Fibroblast of villous mesenchyme (primary cell): ENCODE measurements around the gene MMRN2. TPM values are rescaled to one million over a fixed set of nuclear protein-coding genes. Genes with fewer than 3 reads are reported as not detected.
A peak's percentile ranks its signal among the peaks of the same experiment; 100 is the strongest.
"Not testable (repeated sequence)": the region's sequence is repeated elsewhere in the genome, so short reads cannot be mapped to it uniquely, and the experiment has no call there.

Experiments
- DNase-seq: peaks from one replicate; pipeline ENCODE4 v3.0.0-alpha.2; 2010; ENCODE audit warnings: low read depth
- H3K4me3 ChIP-seq: 2 replicates; pipeline ENCODE4 v1.5.1; 2011; ENCODE audit warnings: low read depth, mild to moderate bottlenecking, low read length
- total RNA-seq: library from RNA; depleted of rRNA; stranded (reverse); fragments of >200 nt; gene quantifications from 2 replicates; pipeline ENCODE4 v1.2.3, GENCODE V29; 2012
- TF ChIP-seq, protein P1 (sequence below): IDR thresholded peaks from 2 replicates; pipeline ENCODE4 v1.5.1; 2012; ENCODE audit warnings: low read depth, mild to moderate bottlenecking, low read length; ENCODE audit not compliant: insufficient read depth

MMRN2 gene
- total RNA-seq, 1 donor: 0.86 TPM

DNA sequence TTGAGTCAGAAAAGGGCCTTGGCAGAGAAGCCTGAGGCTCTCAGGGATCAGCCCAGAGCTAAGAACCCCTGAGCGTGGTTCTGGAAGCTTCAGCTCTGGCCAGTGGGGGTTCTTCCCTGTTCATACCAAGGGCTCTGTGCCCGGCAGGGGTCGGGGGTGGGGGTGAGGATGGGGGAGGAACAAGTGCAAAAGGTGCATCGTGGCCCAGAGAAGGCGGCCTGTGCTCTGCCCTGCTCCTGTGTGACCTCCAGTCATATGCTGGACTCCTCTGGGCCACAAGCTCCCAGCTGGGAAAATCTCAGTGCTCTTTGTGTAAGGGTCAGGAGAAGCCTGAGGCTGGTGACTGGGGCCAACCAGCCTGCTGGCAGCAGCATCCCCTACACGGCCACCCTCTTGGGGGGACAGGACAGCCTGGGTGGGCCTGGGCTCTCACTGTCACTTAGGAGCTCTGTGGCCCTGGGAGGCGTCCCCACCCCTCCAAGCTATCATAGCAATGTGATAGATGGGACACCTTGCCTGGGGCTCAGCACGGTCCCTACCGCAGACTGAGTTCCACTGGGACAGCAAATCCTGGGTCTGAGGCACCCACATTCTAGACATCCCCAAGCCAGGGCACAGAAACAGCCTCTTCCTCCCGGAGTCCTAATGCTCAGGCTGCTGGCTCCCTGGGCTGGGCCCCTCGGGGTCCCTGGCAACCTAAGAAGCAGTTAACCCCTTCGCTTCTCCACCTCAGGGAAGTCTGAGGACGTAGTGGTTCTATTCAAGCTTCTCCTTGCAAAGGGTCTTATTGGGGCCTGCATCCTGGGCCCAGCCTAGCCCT, 2.5 kb downstream of the MMRN2 start:
- DNase-seq: no peak
- H3K4me3 ChIP-seq: no peak overlapping the region
- TF ChIP-seq, protein P1, sequence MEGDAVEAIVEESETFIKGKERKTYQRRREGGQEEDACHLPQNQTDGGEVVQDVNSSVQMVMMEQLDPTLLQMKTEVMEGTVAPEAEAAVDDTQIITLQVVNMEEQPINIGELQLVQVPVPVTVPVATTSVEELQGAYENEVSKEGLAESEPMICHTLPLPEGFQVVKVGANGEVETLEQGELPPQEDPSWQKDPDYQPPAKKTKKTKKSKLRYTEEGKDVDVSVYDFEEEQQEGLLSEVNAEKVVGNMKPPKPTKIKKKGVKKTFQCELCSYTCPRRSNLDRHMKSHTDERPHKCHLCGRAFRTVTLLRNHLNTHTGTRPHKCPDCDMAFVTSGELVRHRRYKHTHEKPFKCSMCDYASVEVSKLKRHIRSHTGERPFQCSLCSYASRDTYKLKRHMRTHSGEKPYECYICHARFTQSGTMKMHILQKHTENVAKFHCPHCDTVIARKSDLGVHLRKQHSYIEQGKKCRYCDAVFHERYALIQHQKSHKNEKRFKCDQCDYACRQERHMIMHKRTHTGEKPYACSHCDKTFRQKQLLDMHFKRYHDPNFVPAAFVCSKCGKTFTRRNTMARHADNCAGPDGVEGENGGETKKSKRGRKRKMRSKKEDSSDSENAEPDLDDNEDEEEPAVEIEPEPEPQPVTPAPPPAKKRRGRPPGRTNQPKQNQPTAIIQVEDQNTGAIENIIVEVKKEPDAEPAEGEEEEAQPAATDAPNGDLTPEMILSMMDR: no peak

DNA sequence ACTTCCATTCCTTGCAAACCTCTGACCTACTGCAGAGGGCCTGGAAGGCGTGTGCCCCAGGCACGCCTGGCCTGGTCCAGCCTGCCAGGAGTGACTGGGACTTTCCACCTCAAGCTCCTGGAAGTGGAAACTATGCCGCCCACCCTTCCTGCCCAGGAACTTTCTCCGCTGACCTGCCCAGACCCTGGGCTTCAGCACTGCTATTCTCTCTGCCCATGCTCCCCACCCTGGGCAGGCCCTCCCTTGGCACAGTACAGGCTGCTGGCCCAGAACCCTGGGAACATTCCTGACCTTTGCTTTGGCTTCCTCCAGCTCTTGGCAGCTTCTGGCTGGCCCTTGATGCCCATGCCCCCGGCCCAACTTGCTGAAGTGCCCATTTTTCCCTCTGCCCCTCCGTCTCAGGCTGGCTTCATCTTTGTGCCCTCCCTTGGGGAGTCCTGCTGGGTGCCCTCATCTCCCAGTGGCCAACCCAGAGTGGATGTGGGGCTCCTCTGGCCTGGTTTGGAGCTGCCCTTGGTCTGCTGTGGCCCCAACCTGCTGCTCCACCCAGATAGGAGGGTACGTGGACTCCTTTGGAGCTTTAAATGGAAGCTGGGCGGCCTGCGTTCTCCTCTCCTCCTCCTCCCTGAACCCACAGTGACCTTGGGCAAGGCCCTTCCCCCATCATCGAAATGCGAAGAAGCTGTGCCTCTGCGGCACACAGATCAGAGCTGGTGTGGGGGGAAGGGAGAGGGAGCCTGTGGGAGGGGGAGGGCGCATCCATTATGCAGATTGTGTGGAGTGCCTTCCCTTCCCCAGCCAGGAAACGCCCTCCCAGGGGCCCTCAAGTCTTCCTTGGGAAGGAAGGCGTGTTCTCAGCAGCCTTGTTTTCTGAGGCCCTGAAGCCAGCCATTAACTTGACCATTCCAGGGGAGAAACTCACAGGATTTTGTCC, 3.4 kb downstream of the MMRN2 start:
- DNase-seq: peak; percentile 87
- H3K4me3 ChIP-seq: no peak overlapping the region
- TF ChIP-seq, protein P1: no peak

DNA sequence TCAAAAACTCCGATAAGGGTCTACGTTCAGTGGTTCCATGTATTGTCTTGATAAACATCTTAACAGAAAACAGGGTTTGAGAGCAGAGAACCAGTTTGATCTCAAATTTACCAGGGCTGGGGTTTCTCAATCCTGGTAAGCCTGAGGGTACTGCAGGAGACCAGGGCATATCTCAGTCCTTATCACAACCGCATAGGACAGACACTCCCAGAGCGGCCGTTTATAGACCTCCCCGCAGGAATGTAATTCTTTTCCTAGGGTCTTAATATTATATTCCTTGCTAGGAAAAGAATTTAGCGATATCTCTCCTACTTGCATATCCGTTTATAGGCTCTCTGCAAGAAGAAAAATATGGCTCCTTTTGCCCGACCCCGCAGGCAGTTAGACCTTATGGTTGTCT, 4.7 kb downstream of the MMRN2 start:
- not testable (repeated sequence) for H3K4me3 ChIP-seq, DNase-seq

DNA sequence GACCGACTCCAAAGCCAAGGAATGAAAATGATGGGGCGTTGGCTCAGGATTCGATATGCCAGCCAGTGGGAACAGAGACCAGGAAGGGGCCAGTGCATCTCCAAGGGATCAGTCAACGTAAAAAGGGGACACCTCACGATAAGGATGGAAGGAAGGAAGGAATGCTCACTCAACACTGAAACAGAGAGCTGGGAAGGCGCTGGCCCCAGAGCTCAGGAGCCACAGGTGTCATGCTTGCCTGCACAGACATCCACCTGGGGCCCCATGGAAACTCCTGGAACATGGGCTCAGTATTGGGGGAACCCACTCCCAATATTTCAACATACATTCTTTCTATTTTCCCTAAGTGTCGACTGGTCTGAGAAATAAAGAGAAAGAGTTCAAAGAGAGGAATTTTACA, 5.3 kb downstream of the MMRN2 start:
- DNase-seq: no peak
- TF ChIP-seq, protein P1: no peak
- no peak overlapping the region for H3K4me3 ChIP-seq

DNA sequence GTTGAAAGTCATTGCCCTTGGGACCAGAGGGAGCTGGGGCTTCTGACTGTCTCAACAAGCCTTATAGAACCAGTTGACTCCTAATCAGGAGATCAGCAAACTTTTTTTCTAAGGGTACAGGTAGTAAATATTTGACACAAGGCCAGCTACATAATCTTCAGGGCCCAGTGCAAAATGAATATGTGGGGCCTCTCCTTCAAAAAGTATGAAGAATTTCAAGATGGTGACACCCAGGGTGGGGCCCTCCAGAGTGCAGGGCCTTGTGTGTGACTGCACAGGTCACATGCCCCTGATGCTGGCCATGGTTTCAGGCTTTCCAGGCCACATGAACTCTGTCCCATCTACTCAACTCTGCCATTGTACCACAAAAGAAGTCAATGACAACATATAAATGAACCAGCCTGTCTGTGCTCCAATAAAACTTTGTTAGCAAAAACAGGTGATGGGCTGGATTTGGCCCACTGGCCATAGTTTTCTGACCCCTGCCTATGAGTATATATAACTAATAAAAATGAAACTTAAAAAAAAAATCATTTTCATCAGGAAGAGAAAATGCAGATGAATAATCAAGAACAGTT, 6.1 kb downstream of the MMRN2 start:
- DNase-seq: no peak
- TF ChIP-seq, protein P1: no peak
- H3K4me3 ChIP-seq: no peak overlapping the region

DNA sequence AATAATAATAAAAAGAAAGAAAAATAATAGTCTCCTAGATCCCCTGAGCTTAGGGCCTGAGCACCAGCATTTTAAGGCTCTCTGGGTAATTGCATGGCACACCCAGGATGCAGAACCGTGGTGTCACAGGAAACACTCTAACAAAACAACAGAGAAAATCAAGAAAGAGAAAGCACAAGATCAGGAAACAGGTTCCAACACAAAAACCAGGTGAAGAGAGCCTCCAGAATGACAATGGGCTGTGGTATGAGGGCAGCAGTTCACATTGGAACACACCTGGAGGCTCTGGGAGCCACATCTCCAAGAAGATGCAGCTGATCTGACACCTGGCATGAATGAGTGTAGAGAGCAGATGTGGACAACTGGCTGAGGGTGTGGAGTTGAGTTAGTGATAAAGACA, 7.1 kb downstream of the MMRN2 start:
- no peak overlapping the region for H3K4me3 ChIP-seq
- no peak for DNase-seq
- TF ChIP-seq, protein P1: no peak

DNA sequence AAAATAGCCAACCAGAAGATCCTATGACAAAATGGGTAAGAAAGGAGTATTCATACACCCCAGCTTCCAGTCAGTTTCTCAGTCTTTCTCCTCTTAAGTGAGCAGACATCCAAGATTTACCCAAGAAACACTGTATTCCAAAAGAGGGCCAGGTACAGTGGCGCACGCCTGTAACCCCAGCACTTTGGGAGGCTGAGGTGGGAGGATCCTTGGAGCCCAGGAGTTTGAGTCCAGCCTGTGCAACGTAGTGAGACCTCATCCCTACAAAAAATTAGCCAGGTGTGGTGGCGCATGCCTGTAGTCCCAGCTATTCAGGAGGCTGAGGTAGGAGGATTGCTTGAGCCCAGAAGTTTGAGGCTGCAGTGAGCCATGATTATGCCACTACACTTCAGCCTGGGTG, 9.6 kb downstream of the MMRN2 start:
- H3K4me3 ChIP-seq, DNase-seq: not testable (repeated sequence)
